ENCODE data around the gene AHRR.
"Not testable (repeated sequence)": the region's sequence is repeated elsewhere in the genome, so short reads cannot be mapped to it uniquely, and the experiment has no call there.

The AHRR gene

DNA sequence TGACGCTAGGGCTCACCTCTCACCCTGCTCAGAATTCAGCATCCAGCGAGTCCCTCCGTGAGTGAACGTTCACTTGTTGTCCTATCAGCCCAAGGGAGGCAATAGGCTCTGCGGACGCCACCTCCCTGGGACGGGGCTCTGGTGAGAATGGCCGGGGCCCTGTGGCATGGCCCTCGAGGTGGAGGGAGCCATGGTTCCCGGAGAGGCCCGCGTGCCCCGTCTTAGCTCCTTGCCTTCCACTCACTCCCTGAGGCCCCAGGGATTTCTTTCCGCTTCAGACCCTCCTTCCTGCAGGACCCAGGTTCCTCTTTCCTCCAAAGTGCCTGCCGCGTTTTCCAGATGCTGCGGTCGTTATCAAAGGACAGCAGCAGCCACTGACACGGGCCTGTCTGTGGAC is 142.9 kb downstream of the AHRR start:
- no peak for DNase-seq

DNA sequence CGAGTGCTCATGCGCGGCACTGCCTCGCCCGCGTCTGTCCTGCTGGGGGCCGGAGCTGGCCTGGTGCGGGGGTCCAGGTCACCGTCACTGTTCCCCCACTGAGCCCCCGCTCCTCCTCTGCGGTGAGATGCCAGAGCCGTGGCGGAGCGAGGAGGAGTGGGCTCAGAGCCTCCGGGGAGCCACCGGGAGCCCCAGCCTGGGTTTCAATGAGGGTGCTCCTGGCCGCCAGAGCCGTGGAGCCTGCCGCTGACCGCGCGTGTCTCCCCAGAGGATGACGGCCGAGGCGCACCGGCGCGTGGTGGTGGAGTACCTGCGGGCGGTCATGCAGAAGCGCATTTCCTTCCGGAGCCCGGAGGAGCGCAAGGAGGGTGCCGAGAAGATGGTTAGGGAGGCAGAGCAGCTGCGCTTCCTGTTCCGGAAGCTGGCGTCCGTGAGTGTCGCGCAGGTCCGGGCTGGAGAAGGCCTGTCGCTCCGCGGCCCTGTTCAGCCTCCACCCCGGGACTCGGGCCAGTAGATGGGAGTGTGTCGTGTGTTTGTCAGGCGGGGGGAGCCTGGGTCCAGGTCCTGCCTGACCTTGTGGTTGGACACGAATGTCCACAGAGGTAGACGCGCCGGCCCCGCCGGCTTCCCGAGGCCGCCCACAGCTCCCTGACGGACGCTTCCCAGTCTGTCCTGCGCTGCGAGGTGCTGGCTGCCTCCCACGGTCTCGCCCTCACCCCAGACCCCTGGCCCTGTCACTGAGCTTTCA is 143.5 kb downstream of the AHRR start:
- DNase-seq = no peak

DNA sequence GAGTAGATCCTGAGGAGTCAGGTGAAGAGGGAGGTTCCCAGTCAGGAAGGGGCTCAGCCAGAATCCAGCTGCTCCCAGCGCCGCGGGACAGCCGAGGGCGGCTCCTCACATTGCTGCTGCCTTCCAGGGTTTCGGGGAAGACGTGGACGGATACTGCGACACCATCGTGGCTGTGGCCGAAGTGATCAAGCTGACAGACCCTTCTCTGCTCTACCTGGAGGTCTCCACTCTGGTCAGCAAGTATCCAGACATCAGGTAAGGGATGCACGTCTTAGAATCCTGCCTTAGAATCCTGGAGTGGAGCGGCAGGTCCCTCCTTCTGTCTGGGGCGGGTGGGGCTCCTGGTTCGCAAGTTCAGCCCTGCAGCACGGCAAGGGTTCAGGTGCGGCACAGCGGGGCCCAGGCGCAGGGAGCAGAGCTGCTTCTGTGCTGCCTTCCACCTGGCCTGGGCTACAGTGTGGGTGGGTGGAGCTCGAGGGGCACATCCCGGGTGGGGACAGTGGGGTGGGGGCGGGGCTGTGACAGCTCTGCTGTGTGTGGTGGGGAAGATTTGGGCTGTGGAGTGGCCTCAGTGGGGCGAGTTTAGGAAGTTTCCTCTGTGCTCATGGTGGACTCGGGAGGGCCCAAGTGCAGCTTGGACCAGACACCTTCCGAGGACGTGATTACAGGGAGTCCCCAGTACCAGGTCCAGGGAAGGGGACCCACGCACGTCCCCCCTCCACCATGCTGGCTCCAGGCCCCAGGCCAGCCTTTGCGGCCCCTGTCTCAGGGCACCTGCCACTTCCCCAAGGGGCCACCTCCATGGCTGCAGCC is 144.3 kb downstream of the AHRR start:
- DNase-seq = no peak

DNA sequence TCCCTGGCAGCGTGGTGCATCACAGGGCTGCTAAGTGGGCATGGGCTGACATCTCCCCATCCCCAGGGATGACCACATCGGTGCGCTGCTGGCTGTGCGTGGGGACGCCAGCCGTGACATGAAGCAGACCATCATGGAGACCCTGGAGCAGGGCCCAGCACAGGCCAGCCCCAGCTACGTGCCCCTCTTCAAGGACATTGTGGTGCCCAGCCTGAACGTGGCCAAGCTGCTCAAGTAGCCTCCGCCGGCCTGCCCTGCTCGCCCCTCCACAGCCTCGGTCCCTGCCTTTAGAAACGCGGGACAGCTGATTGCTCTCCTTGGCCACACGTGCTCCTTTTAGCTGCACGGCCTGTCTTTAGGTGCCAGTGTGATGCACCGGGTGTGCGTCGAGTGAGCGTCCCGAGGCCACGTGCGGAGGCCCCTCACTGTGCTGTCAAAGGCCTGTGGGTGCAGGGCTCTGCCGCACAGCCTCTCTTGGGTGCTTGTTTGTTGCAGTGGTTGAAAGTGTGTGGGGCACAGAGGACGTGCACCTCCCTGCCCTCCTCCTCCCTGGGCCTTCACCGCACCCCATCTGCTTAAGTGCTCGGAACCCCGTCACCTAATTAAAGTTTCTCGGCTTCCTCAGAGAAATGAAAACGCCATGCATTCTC is 145.3 kb downstream of the AHRR start:
- DNase-seq = no peak

DNA sequence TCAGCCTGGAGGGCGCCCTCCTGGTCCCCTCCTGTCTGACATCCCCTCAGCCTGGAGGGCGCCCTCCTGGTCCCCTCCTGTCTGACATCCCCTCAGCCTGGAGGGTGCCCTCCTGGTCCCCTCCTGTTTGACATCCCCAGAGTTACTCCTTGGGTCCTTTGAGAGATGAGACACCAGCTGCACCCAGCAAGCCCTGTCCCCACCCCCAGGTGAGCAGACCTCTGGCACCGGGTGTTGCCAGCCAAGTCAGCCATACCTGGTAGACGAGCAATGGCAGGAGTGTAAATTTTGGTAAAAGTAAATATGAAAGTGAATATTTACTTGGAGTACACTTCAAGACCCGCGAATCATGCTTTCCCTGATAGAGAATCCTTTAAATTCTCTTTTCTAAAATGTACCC is 146.9 kb downstream of the AHRR start:
- no peak for DNase-seq

DNA sequence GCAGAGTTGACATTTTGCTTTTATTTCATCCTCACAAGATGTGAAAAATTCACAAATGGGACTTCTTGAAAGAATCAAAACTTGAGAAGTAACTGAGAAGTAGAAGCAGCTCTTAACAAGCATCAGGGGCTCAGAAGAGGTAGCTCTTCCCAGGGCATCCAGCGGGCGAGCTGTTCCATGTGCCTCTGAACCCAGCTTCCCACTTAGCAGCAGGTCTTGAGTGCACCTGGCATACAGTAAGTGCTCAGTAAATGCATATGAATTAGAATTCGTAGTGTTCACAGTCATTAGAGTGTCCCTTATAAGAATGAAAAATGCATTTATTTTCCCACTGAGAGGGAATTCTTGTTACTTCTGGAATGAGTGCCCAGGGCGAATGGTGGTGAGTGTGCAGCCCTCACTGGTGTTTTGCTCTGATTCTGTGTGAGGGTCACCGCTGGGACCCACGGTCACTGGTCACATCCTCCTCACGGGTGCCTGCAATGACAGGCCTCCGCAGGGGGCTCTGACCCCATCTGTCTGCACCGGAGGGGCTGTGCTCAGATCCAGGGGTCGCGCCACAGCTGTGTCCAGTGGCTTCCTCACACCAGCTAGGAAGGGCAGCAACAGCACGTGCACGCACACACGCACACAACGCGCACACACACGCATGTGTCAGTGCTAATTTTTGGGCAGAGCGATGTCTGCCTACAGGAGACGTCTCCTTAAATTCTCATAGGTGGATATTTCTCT is 148.4 kb downstream of the AHRR start:
- no peak for DNase-seq

DNA sequence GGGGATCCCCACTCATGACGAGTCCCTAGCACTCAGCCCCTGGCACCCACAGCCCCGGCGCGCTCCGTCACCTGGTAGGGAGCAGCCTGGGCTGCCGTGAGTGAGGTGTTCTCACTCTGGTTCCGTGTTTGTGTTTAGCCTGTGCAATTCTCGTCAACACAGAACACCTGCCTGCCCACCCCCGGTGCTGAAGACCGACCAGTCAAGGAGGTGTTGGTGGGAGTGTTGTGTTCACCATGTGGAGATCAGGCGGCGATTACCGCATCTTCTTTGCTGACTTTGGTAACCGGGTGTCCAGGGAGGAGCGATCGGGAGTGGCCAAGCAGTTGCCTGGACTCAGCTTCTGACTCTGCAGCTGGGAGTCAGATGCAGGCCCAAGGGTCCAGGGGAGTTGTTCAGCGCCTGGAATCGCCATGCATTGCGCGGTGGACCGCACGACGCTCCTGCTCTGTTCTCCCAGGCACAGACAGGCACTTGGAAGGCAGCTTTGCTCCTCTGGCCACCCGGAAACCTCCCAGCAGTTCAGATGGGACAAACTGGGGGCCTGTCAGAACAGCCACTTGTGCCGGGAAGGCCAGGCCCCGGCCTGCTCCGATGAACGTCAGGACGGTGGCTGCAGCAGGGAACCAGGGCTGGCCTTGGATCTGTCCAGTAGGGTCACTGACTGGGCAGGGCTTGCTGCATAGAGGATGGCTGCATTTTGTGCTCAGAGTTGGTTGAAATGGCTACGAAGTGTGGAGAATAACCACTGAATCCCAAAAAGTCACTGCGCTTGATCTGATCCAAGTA is 149.6 kb downstream of the AHRR start:
- no peak for DNase-seq

DNA sequence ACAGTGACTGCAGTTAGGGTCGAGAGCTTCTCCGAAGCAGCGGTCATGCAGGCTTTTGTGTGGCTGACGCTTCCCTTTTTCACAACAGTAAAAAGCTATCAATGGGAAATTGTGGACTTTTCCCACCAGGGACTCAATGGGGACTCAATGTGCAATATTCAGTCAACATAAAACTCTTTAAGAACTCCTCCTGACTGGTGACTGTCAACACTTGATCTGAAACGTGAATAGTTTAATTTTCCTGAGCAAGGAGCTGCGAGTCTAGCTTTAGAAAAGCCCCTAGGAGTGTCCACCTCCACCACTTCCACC is 150.2 kb downstream of the AHRR start:
- no peak for DNase-seq

DNA sequence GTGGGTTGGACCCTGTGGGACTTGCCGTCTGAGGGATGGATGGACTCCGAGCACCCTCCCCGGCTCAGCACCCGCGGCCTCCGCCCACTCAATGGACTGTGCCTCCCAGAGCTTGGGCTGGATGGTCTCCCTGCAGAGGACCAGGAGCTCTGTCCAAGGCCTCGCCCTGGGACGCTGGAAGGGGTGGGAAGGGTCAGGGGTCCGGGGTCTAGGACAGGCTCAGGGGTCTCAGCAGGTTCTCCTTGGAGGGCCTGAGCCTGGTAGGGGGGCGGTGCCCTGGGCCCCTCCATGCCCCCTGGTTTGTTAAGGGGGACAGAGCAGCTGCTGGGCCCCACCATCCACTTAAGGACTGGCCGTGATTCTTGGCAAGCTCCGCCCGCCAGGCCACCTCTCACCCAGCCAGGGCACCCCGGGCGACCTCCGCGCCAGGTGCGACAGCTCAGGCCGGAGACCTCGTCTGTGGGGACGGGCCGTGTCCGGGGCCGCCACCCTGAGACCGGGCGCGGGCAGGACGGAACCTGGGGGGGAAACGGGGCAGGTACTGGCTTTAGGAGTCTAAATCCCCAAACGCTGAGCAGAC is 150.7 kb downstream of the AHRR start:
- no peak for DNase-seq

DNA sequence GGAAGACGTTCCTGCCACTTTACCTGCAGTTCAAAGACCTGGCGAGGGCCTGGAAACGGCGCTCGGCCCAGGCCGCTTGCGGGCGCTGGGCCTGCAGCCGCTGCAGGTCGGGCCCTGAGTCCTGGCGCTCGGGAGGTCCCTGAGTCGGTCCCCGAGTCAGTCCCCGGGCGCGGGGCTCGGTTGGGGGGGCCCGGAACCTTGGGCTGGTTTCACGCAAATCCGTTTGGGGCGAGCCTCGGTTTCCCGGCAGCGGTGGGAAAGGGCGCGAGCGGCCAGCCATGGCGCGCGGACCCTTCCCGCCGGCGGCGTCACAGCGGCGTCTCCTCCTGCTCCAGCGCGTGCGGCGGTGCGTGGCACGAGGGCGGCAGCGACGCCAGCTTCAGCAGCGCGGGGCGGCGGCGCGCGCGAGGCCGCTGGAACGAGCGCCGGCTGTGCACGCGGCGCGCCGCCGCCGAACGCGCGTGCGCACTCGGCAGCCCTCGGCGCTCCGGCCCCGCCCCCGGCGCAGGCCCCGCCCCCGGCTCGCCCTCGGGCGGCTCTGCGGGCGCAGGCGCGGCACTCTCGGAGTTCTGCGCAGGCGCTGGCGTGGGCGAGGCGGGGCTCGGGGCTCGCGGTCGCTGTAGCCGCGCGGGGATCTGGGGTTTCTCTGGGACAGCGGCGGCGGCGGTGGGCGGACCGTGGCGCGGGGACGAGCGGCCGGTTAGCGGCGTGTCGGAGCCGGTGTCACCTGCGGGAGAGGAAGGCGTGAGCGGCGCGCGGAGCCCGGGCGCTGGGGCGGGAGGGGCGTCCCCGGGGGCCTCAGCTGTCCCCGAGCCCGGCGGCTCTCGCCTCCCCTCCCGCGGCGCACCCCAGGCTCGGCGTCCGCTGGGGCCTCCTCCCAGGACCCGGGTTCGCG is 151.4 kb downstream of the AHRR start:
- DNase-seq = peak; percentile 88

DNA sequence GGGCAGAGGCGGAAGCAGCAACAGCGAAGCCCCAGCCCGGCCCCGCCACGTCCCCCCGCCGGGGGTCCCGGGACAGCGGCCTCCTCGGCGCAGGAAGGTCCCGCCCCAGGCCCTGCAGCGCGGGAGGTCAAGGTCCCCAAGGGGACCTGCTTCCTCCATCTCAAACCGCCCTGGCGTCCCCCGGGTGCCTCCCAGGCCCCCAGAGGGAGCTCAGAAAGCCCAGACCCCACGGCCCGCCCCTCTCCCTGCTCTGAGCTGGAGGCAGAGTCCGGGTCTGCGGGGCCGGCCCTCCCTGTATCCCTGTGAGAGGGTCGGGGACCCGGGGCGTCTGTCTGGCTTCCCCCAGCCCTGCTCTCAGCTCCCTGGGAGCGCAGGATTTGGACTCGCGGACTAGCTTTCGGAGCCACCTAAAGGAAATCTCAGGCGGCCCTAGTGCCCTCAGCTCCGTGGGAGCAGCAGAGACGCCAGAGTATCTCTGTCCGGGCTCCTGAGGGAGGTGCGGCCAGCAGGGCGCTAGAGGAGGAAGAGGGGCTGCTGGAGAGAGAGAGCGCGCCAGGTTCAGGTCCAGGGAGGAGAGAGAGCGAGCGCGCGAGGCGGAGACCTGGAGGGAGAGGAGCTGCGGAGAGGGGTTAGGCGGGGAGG is 152.2 kb downstream of the AHRR start:
- DNase-seq = no peak

DNA sequence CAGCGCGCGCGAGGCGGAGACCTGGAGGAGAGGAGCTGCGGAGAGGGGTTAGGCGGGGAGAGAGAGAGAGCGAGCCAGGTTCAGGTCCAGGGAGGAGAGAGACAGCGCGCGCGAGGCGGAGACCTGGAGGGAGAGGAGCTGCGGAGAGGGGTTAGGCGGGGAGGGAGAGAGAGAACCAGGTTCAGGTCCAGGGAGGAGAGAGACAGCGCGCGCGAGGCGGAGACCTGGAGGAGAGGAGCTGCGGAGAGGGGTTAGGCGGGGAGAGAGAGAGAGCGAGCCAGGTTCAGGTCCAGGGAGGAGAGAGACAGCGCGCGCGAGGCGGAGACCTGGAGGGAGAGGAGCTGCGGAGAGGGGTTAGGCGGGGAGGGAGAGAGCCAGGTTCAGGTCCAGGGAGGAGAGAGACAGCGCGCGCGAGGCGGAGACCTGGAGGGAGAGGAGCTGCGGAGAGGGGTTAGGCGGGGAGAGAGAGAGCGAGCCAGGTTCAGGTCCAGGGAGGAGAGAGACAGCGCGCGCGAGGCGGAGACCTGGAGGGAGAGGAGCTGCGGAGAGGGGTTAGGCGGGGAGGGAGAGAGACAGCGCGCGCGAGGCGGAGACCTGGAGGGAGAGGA is 152.8 kb downstream of the AHRR start:
- DNase-seq = not testable (repeated sequence)

DNA sequence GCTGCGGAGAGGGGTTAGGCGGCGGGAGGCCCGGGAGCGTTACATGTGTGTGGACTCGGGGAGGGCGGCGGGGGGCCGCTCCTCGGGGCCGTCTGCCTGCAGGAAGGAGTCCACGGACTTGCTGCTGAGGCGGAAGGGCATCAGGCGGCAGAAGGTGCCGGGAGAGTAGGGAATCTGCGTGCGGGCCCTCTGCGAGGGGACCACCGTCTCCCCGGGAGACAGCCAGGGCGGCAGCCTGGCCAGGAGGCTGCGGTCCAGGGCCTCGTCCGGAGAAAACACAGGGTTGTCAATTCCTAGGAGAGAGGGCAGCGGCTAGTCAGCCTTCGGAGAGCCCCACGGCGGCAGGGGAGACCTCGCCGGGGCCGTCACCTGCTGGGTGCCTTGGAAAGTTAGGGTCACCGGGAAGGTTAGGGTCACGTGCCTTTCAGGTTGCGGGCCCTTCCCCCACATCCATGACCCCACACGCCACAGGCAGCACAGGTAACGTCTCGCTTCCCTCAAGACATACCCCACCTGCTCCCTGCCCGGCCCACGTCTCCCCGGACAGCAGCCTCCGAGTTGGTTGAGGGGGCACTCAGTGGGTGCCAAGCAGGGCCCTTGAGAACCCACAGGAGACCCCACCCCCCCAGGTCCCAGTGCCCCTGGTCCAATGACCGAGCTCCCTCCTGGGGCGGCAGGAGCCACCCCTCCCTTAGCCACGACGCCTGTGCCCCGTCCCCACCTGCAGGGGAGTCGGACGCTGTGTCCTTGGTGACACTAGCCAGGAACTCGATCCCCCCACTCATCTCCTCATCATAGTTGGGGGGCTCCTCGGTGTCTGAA is 153.5 kb downstream of the AHRR start:
- no peak for DNase-seq

DNA sequence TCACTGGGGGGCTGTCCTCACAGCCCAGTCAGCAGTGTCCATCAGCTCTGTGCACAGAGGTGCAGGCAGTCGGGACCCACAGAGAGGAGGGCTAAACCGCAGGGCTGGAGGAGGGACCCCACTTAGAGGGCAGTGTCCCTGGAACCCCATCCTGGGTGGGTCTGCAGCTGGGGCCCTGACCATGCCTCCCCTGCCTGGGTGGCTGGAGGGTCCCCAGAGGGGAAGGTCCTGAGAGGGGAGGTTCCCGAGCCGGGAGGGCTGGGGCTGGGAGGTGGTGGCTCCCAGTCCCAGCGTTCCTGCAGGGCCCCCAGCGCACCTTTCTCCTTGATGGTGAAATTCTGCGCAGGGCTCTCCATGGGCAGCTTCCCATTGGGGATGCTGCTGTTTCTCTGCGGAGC is 154.2 kb downstream of the AHRR start:
- no peak for DNase-seq

DNA sequence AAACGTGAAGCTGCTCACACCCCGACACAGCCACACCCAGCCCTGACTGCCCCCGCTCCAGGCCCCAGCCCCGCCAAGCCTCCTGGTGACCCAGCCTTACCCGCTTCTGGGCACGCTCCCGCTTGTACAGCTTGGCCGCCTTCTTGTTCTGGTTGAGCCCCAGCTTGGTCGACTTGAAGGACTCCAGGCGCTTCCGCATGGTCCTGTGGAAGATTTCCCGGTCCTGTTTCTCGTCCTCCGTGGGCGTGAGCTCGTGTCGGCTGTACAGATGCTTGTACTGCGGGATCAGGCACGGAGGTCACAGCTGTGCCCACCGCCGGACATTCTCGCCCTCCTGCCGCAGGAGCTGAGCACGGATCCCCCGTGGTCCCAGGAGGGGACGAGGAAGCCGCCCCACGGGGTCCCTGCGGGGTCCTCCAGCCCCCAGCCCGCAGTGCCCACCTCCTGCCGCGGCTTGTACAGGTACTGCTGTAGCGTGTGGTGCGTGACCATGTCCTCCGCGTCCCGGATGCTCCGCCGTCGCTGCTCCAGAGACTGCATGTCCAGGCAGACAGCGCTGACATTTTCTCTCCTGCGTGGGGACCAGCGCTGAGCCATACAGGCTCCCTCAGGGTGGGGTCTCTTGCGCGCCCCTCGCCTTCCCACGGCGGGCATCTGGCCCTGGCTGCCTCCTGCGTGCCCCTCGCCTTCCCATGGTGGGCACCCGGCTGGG is 154.7 kb downstream of the AHRR start:
- no peak for DNase-seq

DNA sequence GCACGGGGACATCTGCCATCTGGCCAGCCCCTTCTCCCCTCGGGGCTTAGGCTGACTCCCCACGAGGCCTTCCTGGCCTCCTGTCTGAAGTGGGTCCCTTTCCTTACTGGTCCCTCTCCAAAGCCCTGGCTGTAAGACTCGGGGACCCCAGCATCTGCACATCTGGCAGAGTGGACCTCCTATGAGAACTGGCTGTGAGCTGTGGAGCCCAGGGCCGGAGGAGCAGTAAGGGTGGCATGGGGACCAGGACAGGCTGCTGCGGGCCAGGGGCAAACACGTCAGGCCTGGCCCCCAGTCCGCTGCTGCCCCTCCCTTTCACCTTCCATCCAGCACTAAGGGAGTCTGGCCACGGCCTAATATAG is 155.3 kb downstream of the AHRR start:
- DNase-seq = no peak

DNA sequence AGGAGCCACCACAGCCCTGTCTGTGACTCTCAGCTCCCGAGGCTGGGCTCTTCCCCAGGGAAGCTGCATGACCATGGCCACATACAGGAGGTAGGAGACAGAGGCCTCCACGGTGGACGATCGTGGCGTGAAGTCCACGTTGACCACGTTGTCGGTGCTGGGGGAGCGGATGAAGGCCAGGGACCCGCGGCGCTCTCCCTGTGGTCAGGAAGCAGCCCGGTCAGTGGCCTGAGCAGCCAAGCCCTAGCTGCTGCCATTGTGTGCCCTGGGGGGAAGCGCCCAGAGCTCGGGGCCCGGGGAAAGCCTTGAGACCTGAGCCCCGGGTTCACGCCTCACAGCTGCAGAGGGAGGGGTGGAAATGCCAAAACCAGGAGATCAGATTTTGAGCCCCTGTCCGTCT is 155.7 kb downstream of the AHRR start:
- no peak for DNase-seq

DNA sequence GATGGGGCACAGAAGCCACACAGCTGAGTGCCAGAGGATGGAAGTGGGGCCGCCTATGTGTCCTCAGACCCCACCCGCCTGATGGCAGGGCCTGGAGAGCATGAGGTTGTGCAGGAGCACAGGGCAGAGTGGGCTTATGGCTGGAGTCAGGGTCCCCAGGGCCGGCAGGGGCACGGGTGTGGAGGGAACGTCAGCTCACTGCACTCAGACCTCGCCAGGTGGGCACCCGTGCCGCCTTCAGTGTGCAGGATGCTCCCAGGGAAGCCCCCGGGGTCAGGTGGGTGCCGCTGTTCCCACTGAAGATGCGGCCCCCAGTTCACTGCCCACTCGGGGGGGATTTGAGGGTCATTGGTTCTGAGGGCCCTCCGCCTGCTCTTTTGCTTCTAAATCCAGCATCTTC is 156.4 kb downstream of the AHRR start:
- no peak for DNase-seq
